Activated T-helper 1 cell treated with anti-CD3 and anti-CD28 coated beads, Interleukin-2, amount 50 U/mL, for 16 hours (primary cell): Measurements from ENCODE around the gene CEBPZ.
"Not testable (repeated sequence)": the region's sequence is repeated elsewhere in the genome, so short reads cannot be mapped to it uniquely, and the experiment has no call there.

Experiments used
- DNase-seq, 2 donors: peaks; one replicate each; pipeline ENCODE4 v3.0.0-alpha.2; 2020; ENCODE audit warnings: low read depth in 1 of 2, low spot score in 1 of 2

Gene CEBPZ

GRCh38 chr2:37219046-37219445 lies 12.3 kb downstream of the CEBPZ start:
- DNase-seq, result no peak

GRCh38 chr2:37215250-37215649 lies 16.1 kb downstream of the CEBPZ start:
- DNase-seq, result no peak

- DNase-seq, result no peak
Observed at GRCh38 chr2:37211939-37212338, 19.5 kb downstream of the CEBPZ start.

- DNase-seq, result no peak
Observed at GRCh38 chr2:37211212-37211611, 20.2 kb downstream of the CEBPZ start.

- DNase-seq, result not testable (repeated sequence)
Observed at GRCh38 chr2:37206760-37207159, 24.6 kb downstream of the CEBPZ start.

- DNase-seq, result no peak
Observed at GRCh38 chr2:37205689-37206341, 25.6 kb downstream of the CEBPZ start.

- DNase-seq, result not testable (repeated sequence)
Observed at GRCh38 chr2:37205071-37205661, 26.2 kb downstream of the CEBPZ start.

GRCh38 chr2:37203708-37204107 lies 27.7 kb downstream of the CEBPZ start:
- no peak for DNase-seq

DNA sequence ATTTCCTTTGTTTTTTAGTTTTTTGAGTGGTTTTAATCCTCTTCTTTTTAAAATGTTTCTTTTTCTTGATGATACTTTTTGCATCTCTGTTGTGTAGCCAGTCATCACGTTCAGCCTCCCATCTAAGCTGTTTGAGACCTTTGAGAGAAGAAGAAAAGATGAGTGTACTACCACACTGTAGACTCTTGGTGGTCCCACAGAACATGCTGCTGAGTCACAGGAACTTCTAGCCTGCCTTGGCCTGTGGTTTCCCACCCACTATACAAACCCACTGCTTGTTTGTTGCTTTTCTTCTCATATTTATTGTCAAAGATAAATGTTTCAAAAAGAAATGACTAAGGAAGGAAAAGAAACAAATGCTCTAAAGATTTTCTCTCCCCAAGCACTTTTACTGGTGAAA lies 29.6 kb downstream of the CEBPZ start:
- no peak for DNase-seq

GRCh38 chr2:37201208-37201607 lies 30.2 kb downstream of the CEBPZ start:
- DNase-seq, result no peak

- DNase-seq, result no peak
Observed at GRCh38 chr2:37198681-37199065, 32.7 kb downstream of the CEBPZ start.

DNA sequence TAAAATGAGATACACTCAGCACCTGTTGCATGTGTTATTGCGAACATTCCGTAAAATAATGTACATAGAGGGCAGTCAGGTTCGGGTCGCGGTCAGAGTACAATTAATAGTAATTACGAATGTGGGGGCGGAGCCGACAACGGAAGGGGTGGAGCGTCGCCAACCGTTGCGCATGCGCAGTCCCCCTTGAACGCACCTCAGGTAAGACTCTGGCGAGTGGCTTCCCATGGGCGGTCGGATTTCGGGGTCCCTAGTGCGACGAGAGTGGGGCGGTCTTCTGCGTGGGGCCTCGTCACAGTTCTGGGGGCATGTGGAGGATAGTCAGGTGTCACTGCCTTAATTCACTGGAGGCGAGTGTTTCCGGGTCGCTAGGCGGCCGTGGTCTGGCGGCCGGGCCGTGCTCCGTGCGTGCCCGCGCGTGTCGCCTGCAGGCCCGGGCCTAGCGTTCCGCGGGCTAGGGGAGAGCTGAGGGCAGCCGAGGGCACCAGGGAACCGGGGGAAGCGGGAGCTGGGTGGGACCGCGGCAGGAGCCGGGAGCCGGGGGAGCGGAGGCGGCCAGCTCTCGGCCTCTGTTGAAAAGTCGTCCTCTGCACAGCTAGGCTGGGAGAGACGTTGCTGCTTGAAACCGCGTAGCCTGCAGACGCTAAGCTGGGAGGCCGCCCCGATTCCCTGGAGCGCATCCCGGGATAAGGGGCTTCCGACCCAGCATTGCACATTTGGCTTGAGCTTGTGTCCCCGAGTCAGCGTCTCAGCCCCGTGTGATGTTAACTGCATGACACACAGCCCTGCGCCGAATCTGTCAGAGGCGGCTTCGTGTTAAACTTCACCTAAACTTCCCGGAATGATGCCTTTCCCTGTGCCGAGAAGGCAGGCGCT lies 34.8 kb downstream of the CEBPZ start, which contains the start of gene CEBPZOS:
Gene CEBPZOS (plus strand): TSS at position 177 of the 876 bp plus-strand sequence. CDS start 3,209 bp downstream, outside the sequence.
- DNase-seq, result peak; percentile 82 to 84

DNA sequence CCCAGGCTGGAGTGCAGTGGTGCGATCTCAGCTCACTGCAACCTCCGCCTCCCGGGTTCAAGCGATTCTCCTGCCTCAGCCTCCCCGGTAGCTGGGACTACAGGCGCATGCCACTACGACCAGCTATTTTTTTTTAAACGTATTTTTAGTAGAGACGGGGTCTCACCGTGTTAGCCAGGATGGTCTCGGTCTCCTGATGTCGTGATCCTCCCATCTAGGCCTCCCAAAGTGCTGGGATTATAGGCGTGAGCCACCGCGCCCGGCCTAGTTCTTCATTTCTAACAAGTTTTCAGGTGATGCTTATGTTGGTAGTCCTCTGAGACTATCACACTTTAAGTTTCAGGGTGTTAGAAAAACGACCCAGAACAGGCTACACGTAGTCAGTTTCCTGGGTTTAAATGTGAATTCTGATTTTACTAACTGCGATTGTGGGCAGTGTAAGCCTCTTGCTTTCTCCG lies 35.5 kb downstream of the CEBPZ start:
- not testable (repeated sequence) for DNase-seq

GRCh38 chr2:37192551-37192950 lies 38.8 kb downstream of the CEBPZ start:
- DNase-seq, result no peak

DNA sequence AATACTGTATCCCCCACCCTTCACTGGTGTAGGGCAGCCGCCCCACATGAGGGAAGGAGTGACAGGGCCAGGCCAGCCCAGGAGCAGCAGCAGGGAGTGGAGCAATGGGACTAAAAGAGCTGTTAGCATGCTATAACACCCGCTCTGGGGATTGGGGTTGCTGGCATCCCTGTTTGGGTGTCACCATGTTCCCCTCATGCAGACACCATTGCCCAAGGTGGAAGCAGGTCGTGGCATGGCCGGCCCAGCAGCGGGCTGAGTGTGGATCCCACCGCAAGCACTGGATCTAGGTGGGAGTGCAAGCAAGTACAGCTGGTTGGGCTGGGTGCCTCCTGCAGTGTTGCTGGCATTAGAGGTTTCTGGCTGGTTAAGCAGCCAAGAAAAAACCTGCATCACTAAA lies 39.6 kb downstream of the CEBPZ start:
- no peak for DNase-seq

DNA sequence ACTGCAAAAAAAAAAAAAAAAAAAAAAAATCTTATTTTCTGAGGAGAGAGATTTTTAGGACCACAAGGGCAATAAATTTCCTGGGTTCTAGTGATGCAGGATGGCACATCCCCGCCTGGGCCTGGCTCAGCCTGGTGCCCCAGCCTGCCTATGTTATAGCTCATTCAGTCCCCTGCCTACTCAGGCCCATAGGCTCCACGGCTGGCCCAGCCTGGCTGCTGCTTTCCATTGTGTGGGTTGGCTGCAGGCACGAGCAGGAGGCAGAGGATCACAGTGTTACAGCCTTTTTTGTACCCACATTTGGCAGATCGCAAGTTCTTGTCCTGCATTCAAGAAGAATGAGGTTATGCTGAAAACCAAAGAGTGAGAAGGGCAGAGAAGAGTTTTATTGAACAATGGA lies 40.1 kb downstream of the CEBPZ start:
- DNase-seq, result no peak

DNA sequence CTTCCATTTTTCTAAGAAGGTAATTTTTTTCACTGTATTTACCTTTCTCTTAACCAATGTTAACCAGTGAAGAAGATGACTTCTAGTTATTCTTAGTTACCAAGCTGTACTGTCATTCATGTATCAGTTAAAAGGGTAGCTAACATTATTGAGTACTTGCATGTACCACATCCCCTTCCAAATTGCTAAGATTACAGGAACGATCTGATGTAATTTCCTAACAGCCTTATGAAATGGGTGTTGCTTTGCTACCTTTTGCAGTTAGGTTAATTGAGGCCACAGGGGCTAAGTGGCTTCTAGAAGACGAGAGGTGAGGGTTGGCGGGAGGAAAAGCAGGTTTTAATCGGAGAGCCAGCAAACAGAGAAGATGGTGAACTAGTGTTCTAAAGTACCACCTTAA lies 41.1 kb downstream of the CEBPZ start:
- no peak for DNase-seq

GRCh38 chr2:37189452-37190153 lies 41.8 kb downstream of the CEBPZ start:
- no peak for DNase-seq

- no peak for DNase-seq
Observed at GRCh38 chr2:37188570-37188969, 42.8 kb downstream of the CEBPZ start, which contains the start of gene SULT6B1. Gene SULT6B1, minus strand, starts transcription at chr2:37188670. Its CDS starts 30 bp downstream, at chr2:37188640.

DNA sequence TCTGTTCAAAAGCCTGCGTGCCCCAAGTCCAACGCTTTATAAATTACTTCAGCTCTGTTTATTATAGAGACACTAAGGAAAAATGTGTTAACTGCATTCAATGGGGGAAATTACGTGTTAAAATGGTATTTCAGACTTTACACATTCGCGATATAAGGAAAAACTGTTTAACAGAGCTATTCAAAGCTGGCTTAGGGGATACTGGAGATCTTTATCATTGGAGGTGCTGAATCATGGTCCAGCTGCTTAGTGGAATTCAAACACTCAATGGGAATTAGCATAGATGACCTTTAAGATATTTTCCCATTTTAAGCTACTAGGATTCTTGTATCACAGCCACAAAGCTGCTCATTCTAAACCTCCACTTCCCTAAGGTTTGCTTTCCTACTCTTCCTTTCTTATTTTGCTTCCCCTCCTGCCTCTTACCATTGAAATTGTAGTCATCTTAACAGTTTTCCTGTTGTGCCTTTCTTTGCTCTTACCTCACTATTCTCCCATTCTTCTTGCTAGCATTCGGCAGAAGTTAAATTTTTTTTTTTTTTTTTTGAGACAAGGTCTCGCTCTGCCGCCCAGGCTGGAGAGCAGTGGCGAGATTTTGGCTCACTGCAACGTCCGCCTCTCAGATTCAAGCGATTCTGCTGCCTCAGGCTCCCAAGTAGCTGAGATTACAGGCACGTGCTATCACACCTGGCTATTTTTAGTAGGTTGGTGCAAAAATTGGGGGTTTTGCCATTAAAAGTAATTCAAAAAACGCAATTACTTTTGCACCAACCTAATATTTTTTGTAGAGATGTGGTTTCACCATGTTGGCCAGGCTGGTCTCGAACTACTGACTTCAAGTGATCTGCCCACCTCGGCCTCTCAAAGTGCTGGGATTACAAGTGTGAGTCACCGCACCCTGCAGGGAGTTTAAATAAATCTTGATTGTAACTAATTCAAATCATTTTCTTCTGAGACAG lies 49.4 kb downstream of the CEBPZ start:
- no peak for DNase-seq
